Neutrophil (primary cell): ENCODE data around the gene C16orf95.

Experiments used
- H3K27ac ChIP-seq: fragments of 200-600 bp; sonication (generic); 2 replicates; pipeline ENCODE4 v1.5.1; 2016; ENCODE audit warnings: mild to moderate bottlenecking, moderate library complexity
- H3K27me3 ChIP-seq: fragments of 200-600 bp; sonication (generic); 2 replicates; pipeline ENCODE4 v1.6.0; 2016; ENCODE audit warnings: mild to moderate bottlenecking
- H3K36me3 ChIP-seq: fragments of 200-600 bp; sonication (generic); 2 replicates; pipeline ENCODE4 v1.5.1; 2017
- H3K4me1 ChIP-seq, 2 experiments: fragments of 200-600 bp in 1 of 2; sonication (generic) in 1 of 2; 1 replicate in 1 of 2; 2 replicates in 1 of 2; pipeline versions ENCODE4 v1.5.1 to v1.6.1; 2013 to 2016; ENCODE audit warnings: low read depth in 1 of 2, low read length in 1 of 2, mild to moderate bottlenecking in 1 of 2, moderate library complexity in 1 of 2; ENCODE audit not compliant: control insufficient read depth in 1 of 2, insufficient read depth in 1 of 2
- H3K4me3 ChIP-seq, 2 experiments: fragments of 200-600 bp in 1 of 2; sonication (generic) in 1 of 2; 1 replicate in 1 of 2; 2 replicates in 1 of 2; pipeline ENCODE4 v1.5.1; 2013 to 2016; ENCODE audit warnings: low read depth in 1 of 2, low read length in 1 of 2, mild to moderate bottlenecking in 1 of 2, moderate library complexity in 1 of 2
- H3K9me3 ChIP-seq: fragments of 200-600 bp; sonication (generic); 2 replicates; pipeline ENCODE4 v1.5.1; 2016
- TF ChIP-seq, protein P1 (sequence below): fragments of 200-600 bp; sonication (generic); IDR thresholded peaks from 2 replicates; pipeline ENCODE4 v1.5.1; 2016; ENCODE audit warnings: antibody characterized with exemption

Gene C16orf95

DNA sequence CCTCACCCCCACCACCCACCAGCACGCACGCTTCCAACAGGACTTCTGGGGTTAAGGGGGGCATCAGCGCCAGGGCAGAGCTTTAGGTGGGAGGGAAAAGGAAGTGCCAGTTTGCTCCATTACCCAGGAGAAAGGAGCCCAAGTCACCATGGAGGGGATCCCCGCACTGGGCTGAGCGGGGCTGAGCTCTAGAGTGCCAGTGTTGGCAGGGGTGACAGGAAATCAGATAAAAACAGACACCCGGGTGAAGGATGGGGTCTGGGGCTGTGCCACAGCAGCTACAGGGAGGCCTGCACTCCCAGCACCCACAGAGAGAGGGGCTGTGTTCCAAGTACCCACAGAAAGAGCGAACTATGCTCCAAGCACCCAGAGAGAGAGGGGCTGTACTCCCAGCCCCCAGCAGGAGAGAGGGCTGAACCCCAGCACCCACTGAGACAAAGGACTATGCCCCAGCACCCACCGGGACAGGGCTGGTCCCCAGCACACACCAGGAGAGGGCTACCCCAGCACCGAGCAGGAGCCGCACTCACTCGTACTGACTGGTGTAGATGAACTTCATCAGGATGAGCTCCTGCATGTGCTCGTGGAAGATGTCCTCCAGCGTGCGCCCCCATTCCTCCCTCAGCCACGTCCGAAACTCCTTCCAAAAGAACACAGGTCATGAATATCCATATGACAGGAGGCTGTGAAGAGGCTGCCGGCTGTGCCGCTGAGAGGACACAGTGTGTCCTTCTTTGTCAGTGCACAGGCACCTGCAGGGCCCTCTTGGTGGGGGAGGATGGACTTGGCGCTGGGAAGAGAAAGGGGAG lies 18.6 kb upstream of the C16orf95 start:
- Histone ChIP-seq H3K27ac (no peak overlapping the region), H3K4me1 (no peaks in the 10 kb centered on the region), H3K36me3 (peaks cover 5% of the 10 kb centered on the region), H3K9me3 (no peaks in the 10 kb centered on the region), H3K4me3 (no peak overlapping the region), H3K27me3 (peaks cover 9% of the 10 kb centered on the region)
- TF ChIP-seq, protein P1, sequence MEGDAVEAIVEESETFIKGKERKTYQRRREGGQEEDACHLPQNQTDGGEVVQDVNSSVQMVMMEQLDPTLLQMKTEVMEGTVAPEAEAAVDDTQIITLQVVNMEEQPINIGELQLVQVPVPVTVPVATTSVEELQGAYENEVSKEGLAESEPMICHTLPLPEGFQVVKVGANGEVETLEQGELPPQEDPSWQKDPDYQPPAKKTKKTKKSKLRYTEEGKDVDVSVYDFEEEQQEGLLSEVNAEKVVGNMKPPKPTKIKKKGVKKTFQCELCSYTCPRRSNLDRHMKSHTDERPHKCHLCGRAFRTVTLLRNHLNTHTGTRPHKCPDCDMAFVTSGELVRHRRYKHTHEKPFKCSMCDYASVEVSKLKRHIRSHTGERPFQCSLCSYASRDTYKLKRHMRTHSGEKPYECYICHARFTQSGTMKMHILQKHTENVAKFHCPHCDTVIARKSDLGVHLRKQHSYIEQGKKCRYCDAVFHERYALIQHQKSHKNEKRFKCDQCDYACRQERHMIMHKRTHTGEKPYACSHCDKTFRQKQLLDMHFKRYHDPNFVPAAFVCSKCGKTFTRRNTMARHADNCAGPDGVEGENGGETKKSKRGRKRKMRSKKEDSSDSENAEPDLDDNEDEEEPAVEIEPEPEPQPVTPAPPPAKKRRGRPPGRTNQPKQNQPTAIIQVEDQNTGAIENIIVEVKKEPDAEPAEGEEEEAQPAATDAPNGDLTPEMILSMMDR: no peak

DNA sequence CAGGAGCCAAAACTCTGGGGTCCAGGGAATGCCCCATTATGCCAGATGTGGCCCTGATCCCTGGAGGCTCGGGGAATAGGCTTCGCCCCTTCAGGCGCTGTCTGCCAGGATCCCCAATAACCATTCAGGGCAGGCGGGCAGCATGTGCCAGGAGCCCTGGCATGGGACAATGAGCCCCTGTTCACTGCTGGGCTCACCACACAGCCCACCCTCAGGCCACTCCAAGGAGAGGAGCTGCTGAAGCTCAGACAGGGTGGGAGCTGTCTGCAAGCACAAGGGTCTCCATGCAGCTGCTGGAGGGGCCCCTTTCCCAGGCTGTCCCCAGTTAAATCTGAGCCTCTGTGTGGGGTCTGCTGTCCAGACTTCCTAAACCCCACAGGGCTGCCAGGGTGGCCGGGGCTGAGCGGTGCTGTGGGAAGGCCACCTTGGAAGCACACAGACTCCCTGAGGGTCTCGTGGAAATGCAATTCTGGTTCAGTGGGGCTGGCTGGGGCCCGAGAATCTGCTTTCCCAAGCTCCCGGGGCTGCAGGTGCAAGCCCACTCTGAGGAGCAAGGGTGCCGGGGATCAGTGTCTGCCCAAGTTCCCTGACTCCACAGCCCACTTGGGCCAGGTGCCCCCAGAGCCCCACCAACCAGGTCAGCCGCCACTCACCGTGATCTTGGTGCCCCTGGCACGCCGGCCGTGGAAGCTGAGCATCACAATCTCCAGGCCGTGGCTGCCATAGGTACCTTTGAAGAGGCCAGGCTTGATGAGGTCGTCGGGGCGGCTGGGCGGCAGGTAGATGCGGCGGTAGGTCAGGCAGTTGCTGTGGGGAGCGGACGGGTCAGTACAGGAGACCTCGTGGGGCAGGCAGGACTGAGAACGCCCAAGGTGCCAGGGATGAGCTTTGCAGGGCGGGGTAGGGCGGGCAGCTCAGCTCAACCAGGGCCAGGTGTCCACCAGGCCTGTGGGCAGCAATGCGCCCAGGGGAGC lies 17.7 kb upstream of the C16orf95 start:
- peaks cover 9% of the 10 kb centered on the region for H3K27me3 ChIP-seq
- H3K4me1 ChIP-seq: no peaks in the 10 kb centered on the region
- no peak overlapping the region for H3K4me3 ChIP-seq
- H3K36me3 ChIP-seq: peaks cover 5% of the 10 kb centered on the region
- no peaks in the 10 kb centered on the region for H3K9me3 ChIP-seq
- H3K27ac ChIP-seq: no peak overlapping the region
- TF ChIP-seq, protein P1: no peak

DNA sequence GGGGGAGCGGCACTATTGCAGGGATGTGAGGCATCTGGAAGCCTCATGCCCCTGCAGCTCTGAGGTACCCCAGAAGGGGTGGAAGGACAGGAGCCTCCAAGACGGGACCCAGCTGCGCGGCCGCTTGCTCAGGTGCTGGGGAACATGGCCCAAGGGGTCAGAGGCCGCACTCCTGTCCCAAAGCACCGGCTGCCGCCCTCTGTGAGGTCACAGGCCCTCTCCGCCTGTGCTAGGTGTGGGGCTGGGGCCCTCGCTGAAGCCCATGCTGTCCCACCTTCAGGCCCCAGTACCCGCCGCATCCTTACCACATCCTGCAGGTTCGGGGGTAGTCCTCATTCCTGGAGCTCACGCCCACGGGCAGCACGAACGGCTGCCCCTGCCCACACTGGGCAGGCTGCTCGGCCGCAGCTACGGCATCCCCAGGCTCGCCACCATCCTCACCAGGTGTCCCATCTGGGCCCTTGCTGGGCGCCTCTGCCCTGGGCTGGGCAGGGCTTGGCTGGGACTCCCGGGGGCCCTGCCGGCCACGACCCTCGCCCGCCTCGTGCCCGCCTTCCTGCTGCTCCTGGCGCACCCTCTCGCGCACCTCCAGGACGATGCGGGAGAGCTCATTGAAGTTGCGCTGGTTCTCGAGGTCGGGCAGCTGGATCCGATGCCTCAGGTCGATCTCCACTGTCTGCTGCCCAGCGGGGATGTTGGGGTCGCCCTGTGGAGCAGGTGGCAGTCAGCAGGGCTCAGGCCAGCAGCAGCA lies 16.6 kb upstream of the C16orf95 start:
- no peaks in the 10 kb centered on the region for H3K9me3 ChIP-seq
- H3K4me3 ChIP-seq: no peak overlapping the region
- H3K27me3 ChIP-seq: peaks cover 9% of the 10 kb centered on the region
- peaks cover 5% of the 10 kb centered on the region for H3K36me3 ChIP-seq
- no peaks in the 10 kb centered on the region for H3K4me1 ChIP-seq
- no peak overlapping the region for H3K27ac ChIP-seq
- TF ChIP-seq, protein P1: no peak

DNA sequence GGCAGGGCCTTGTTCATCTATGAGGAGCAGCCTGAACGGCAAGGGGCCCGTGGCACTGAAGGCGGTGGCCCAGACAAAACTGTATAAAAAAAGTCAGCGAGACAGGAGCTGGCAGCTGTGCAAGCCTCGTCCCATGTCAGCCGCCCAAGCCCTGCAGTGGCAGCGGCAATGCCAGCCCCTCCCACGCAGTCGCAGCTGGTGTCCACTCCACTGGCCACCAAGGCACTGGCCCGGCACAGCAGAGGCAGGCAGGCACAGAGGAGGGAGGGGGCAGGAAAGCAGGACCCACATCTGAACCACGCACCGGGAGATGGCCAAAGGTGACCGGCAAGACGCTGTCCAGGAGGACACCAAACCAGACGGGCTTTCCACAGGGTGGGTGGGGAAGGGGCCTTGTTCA lies 15.9 kb upstream of the C16orf95 start:
- Histone ChIP-seq H3K36me3 (peaks cover 5% of the 10 kb centered on the region), H3K4me1 (no peaks in the 10 kb centered on the region), H3K27me3 (peaks cover 9% of the 10 kb centered on the region), H3K4me3 (no peak overlapping the region), H3K27ac (no peak overlapping the region), H3K9me3 (no peaks in the 10 kb centered on the region)
- TF ChIP-seq, protein P1: no peak

DNA sequence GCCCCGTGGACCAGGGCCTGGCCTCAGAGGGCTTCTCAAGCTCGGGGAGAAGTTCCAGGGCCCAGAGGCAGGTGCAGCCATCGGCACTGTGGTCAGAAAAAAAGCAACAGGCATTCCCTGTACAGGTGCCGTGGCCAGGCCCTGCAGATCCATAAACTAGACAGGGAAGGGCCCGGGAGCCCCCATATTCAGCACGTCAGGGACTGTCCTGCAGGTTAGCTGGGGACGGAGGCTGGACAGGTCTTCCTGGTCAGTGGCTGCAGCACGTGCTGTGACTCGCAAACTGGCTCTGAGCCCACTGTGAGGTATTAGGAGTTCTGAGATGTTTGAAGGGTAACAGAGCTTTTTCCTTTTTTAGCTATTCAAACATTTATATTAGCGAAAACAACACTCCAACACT lies 15.0 kb upstream of the C16orf95 start:
- H3K27me3 ChIP-seq: peaks cover 6% of the 10 kb centered on the region
- peaks cover 5% of the 10 kb centered on the region for H3K36me3 ChIP-seq
- H3K4me3 ChIP-seq: no peak overlapping the region
- no peaks in the 10 kb centered on the region for H3K4me1 ChIP-seq
- no peaks in the 10 kb centered on the region for H3K9me3 ChIP-seq
- TF ChIP-seq, protein P1: no peak
- H3K27ac ChIP-seq: no peak overlapping the region
